ENCODE measurements around the gene FUT3. TPM values are rescaled to one million over a fixed set of nuclear protein-coding genes. Genes with fewer than 3 reads are reported as not detected.

Gene FUT3
- polyA plus RNA-seq, 1 donor (not counting 4 experiments of a cell fraction or from before 2014, with no cell fraction given) = 2.9 TPM

GRCh38 chr19:5809469-5809868 lies 41.8 kb downstream of the FUT3 start:
- no peak overlapping the region for H3K4me2 ChIP-seq (ENCODE audit: control insufficient read depth, extremely low read depth, insufficient read depth, low read depth, low read length)
- no peak overlapping the region for H3K4me3 ChIP-seq (ENCODE audit: control insufficient read depth in 2 of 3, extremely low read depth in 1 of 3, insufficient read depth in 2 of 3, low read depth in 1 of 3, low read length in 3 of 3)
- TF ChIP-seq EZH2 (IDR thresholded peaks at IDR 0.05; ENCODE audit: low read length) (no peak), CTCF (optimal IDR thresholded peaks at IDR 0.05 in 1 of 3, IDR thresholded peaks at IDR 0.05 in 1 of 3, conservative IDR thresholded peaks at IDR 0.05 in 1 of 3; ENCODE audit: extremely low read depth in 1 of 3, insufficient read depth in 2 of 3, low read length in 3 of 3) (no peak)
- H3K4me1 ChIP-seq (ENCODE audit: control insufficient read depth, extremely low read depth, insufficient read depth, low read length) = no peaks in the 10 kb centered on the region
- no peak overlapping the region for H3K27ac ChIP-seq (ENCODE audit: control insufficient read depth, insufficient read depth, low read length)
- no peaks in the 10 kb centered on the region for H3K9me3 ChIP-seq (ENCODE audit: control insufficient read depth, low read depth, low read length)
- H3K9ac ChIP-seq (ENCODE audit: control insufficient read depth, extremely low read depth, insufficient read depth, low read length) = no peak overlapping the region
- H4K20me1 ChIP-seq (ENCODE audit: control insufficient read depth, extremely low read depth, insufficient read depth, low read length) = peaks cover 2% of the 10 kb centered on the region
- DNase-seq (ENCODE audit: low read depth, low spot score) (no peak), FAIRE-seq (no peak)
- H3K9me1 ChIP-seq (ENCODE audit: control insufficient read depth, extremely low read depth, insufficient read depth, low read length) = no peaks in the 10 kb centered on the region
- H3K36me3 ChIP-seq (ENCODE audit: control insufficient read depth in 2 of 2, extremely low read depth in 1 of 2, insufficient read depth in 2 of 2, low read length in 2 of 2) = no peaks in the 10 kb centered on the region
- no peaks in the 10 kb centered on the region for H3K79me2 ChIP-seq (ENCODE audit: control insufficient read depth, insufficient read depth, low read length)
- no peak overlapping the region for H2AFZ ChIP-seq (ENCODE audit: control insufficient read depth, low read length)
- H3K27me3 ChIP-seq (ENCODE audit: control insufficient read depth, extremely low read depth, insufficient read depth, low read length) = peaks cover 27% of the 10 kb centered on the region
- dilution Hi-C loops (cut with MboI; ENCODE audit: extremely low pct_ligation_motif_present, low sequenced_read_pairs) = no loop called here

- H3K9me3 ChIP-seq (ENCODE audit: control insufficient read depth, low read depth, low read length) = no peaks in the 10 kb centered on the region
- FAIRE-seq = no peak
- peaks cover 27% of the 10 kb centered on the region for H3K27me3 ChIP-seq (ENCODE audit: control insufficient read depth, extremely low read depth, insufficient read depth, low read length)
- H3K4me2 ChIP-seq (ENCODE audit: control insufficient read depth, extremely low read depth, insufficient read depth, low read depth, low read length) = no peak overlapping the region
- no peaks in the 10 kb centered on the region for H3K9me1 ChIP-seq (ENCODE audit: control insufficient read depth, extremely low read depth, insufficient read depth, low read length)
- no peak overlapping the region for H3K9ac ChIP-seq (ENCODE audit: control insufficient read depth, extremely low read depth, insufficient read depth, low read length)
- no peak overlapping the region for H3K27ac ChIP-seq (ENCODE audit: control insufficient read depth, insufficient read depth, low read length)
- TF ChIP-seq CTCF (optimal IDR thresholded peaks at IDR 0.05 in 1 of 3, IDR thresholded peaks at IDR 0.05 in 1 of 3, conservative IDR thresholded peaks at IDR 0.05 in 1 of 3; ENCODE audit: extremely low read depth in 1 of 3, insufficient read depth in 2 of 3, low read length in 3 of 3) = no peak
- no peak for TF ChIP-seq EZH2 (IDR thresholded peaks at IDR 0.05; ENCODE audit: low read length)
- H3K4me1 ChIP-seq (ENCODE audit: control insufficient read depth, extremely low read depth, insufficient read depth, low read length) = no peaks in the 10 kb centered on the region
- peaks cover 2% of the 10 kb centered on the region for H4K20me1 ChIP-seq (ENCODE audit: control insufficient read depth, extremely low read depth, insufficient read depth, low read length)
- no peaks in the 10 kb centered on the region for H3K36me3 ChIP-seq (ENCODE audit: control insufficient read depth in 2 of 2, extremely low read depth in 1 of 2, insufficient read depth in 2 of 2, low read length in 2 of 2)
- no peak for DNase-seq (ENCODE audit: low read depth, low spot score)
- no peaks in the 10 kb centered on the region for H3K79me2 ChIP-seq (ENCODE audit: control insufficient read depth, insufficient read depth, low read length)
- H3K4me3 ChIP-seq (ENCODE audit: control insufficient read depth in 2 of 3, extremely low read depth in 1 of 3, insufficient read depth in 2 of 3, low read depth in 1 of 3, low read length in 3 of 3) = no peak overlapping the region
- dilution Hi-C loops (cut with MboI; ENCODE audit: extremely low pct_ligation_motif_present, low sequenced_read_pairs) = no loop called here
- no peak overlapping the region for H2AFZ ChIP-seq (ENCODE audit: control insufficient read depth, low read length)
Measured at GRCh38 chr19:5809053-5809452, 42.2 kb downstream of the FUT3 start.

Data from keratinocyte (primary cell).